ENCODE measurements around the gene FAM181B.

The FAM181B gene

GRCh38 chr11:82765466-82766034 lies 31.9 kb upstream of the FAM181B start:
- no peak overlapping the region for H2BK15ac ChIP-seq (ENCODE audit: low read length)
- no CpG with 5 or more reads among the region's 11 CpGs for WGBS, 2 donors (ENCODE audit: extremely low coverage in 2 of 2, insufficient read length in 2 of 2, insufficient replicate concordance in 1 of 2)
- H2AFZ ChIP-seq (ENCODE audit: low read length): no peak overlapping the region
- no peak overlapping the region for H3K4me2 ChIP-seq (ENCODE audit: insufficient read depth, low read length, poor library complexity, severe bottlenecking)
- H2BK5ac ChIP-seq (ENCODE audit: low read length): no peak overlapping the region
- no peak overlapping the region for H2AK5ac ChIP-seq (ENCODE audit: low read depth, low read length)
- H4K8ac ChIP-seq (ENCODE audit: low read depth, low read length): no peak overlapping the region
- no peaks in the 10 kb centered on the region for H3K79me1 ChIP-seq (ENCODE audit: low read depth, low read length)
- H3K36me3 ChIP-seq (replicated peaks in 1 of 2; ENCODE audit: control insufficient read depth in 2 of 2, insufficient read depth in 2 of 2, low read length in 2 of 2): no peaks in the 10 kb centered on the region
- H3K4me3 ChIP-seq (ENCODE audit: low read length in 2 of 2): no peak overlapping the region
- no peaks in the 10 kb centered on the region for H3K9me3 ChIP-seq (replicated peaks in 1 of 2; ENCODE audit: control insufficient read depth in 2 of 2, insufficient read depth in 1 of 2, low read depth in 1 of 2, low read length in 2 of 2)
- H2BK12ac ChIP-seq (ENCODE audit: low read length): no peak overlapping the region
- no peak overlapping the region for H3K4ac ChIP-seq (ENCODE audit: low read length)
- H3K9ac ChIP-seq (ENCODE audit: low read depth, low read length, poor library complexity): no peak overlapping the region
- H3K27me3 ChIP-seq (ENCODE audit: control insufficient read depth in 3 of 3, insufficient read depth in 3 of 3, low read depth in 1 of 3, low read length in 3 of 3): no peaks in the 10 kb centered on the region
- H3K4me1 ChIP-seq (ENCODE audit: control insufficient read depth in 2 of 2, insufficient read depth in 1 of 2, low read depth in 1 of 2, low read length in 2 of 2): no peaks in the 10 kb centered on the region
- H4K91ac ChIP-seq (ENCODE audit: low read depth, low read length, poor library complexity): no peak overlapping the region
- no peak for DNase-seq (ENCODE audit: low spot score)
- H3K23ac ChIP-seq (ENCODE audit: low read depth, low read length, poor library complexity): no peak overlapping the region
- no peak overlapping the region for H3K18ac ChIP-seq (ENCODE audit: low read length)
- H3K27ac ChIP-seq (replicated peaks; ENCODE audit: low read length): no peak overlapping the region
- no peak overlapping the region for H2BK120ac ChIP-seq (ENCODE audit: low read depth, low read length)
- no peak overlapping the region for H3K14ac ChIP-seq (ENCODE audit: low read length)

GRCh38 chr11:82763167-82763566 lies 29.5 kb upstream of the FAM181B start:
- Histone ChIP-seq H2AFZ (ENCODE audit: low read length) (no peak overlapping the region), H3K9me3 (replicated peaks in 1 of 2; ENCODE audit: control insufficient read depth in 2 of 2, insufficient read depth in 1 of 2, low read depth in 1 of 2, low read length in 2 of 2) (no peaks in the 10 kb centered on the region), H4K91ac (ENCODE audit: low read depth, low read length, poor library complexity) (no peak overlapping the region), H3K18ac (ENCODE audit: low read length) (no peak overlapping the region), H3K23ac (ENCODE audit: low read depth, low read length, poor library complexity) (no peak overlapping the region), H3K4me2 (ENCODE audit: insufficient read depth, low read length, poor library complexity, severe bottlenecking) (no peak overlapping the region), H3K14ac (ENCODE audit: low read length) (no peak overlapping the region), H3K27ac (replicated peaks; ENCODE audit: low read length) (no peak overlapping the region), H3K27me3 (ENCODE audit: control insufficient read depth in 3 of 3, insufficient read depth in 3 of 3, low read depth in 1 of 3, low read length in 3 of 3) (no peaks in the 10 kb centered on the region), H2AK5ac (ENCODE audit: low read depth, low read length) (no peak overlapping the region), H3K79me1 (ENCODE audit: low read depth, low read length) (no peaks in the 10 kb centered on the region), H3K9ac (ENCODE audit: low read depth, low read length, poor library complexity) (no peak overlapping the region), H3K4me1 (ENCODE audit: control insufficient read depth in 2 of 2, insufficient read depth in 1 of 2, low read depth in 1 of 2, low read length in 2 of 2) (no peaks in the 10 kb centered on the region), H2BK12ac (ENCODE audit: low read length) (no peak overlapping the region), H2BK5ac (ENCODE audit: low read length) (no peak overlapping the region), H3K4ac (ENCODE audit: low read length) (no peak overlapping the region), H2BK15ac (ENCODE audit: low read length) (no peak overlapping the region), H4K8ac (ENCODE audit: low read depth, low read length) (no peak overlapping the region), H2BK120ac (ENCODE audit: low read depth, low read length) (no peak overlapping the region), H3K36me3 (replicated peaks in 1 of 2; ENCODE audit: control insufficient read depth in 2 of 2, insufficient read depth in 2 of 2, low read length in 2 of 2) (no peaks in the 10 kb centered on the region), H3K4me3 (ENCODE audit: low read length in 2 of 2) (no peak overlapping the region)
- no peak for DNase-seq (ENCODE audit: low spot score)
- WGBS, 2 donors (ENCODE audit: extremely low coverage in 2 of 2, insufficient read length in 2 of 2, insufficient replicate concordance in 1 of 2): no CpG with 5 or more reads among the region's 1 CpG

GRCh38 chr11:82759649-82760048 lies 26.0 kb upstream of the FAM181B start:
- H3K79me1 ChIP-seq (ENCODE audit: low read depth, low read length): no peaks in the 10 kb centered on the region
- H3K36me3 ChIP-seq (replicated peaks in 1 of 2; ENCODE audit: control insufficient read depth in 2 of 2, insufficient read depth in 2 of 2, low read length in 2 of 2): no peaks in the 10 kb centered on the region
- no peak overlapping the region for H3K4me3 ChIP-seq (ENCODE audit: low read length in 2 of 2)
- no CpG with 5 or more reads among the region's 3 CpGs for WGBS, 2 donors (ENCODE audit: extremely low coverage in 2 of 2, insufficient read length in 2 of 2, insufficient replicate concordance in 1 of 2)
- H2AFZ ChIP-seq (ENCODE audit: low read length): no peak overlapping the region
- peaks cover 0 to 10% (median 0%) of the 10 kb centered on the region in 3 experiments for H3K27me3 ChIP-seq (ENCODE audit: control insufficient read depth in 3 of 3, insufficient read depth in 3 of 3, low read depth in 1 of 3, low read length in 3 of 3)
- no peak overlapping the region for H4K91ac ChIP-seq (ENCODE audit: low read depth, low read length, poor library complexity)
- H3K4me2 ChIP-seq (ENCODE audit: insufficient read depth, low read length, poor library complexity, severe bottlenecking): no peak overlapping the region
- H3K9me3 ChIP-seq (replicated peaks in 1 of 2; ENCODE audit: control insufficient read depth in 2 of 2, insufficient read depth in 1 of 2, low read depth in 1 of 2, low read length in 2 of 2): no peaks in the 10 kb centered on the region
- no peak for DNase-seq (ENCODE audit: low spot score)
- H3K27ac ChIP-seq (replicated peaks; ENCODE audit: low read length): no peak overlapping the region
- no peak overlapping the region for H3K23ac ChIP-seq (ENCODE audit: low read depth, low read length, poor library complexity)
- no peak overlapping the region for H2BK120ac ChIP-seq (ENCODE audit: low read depth, low read length)
- H2BK15ac ChIP-seq (ENCODE audit: low read length): no peak overlapping the region
- no peak overlapping the region for H3K9ac ChIP-seq (ENCODE audit: low read depth, low read length, poor library complexity)
- no peak overlapping the region for H3K18ac ChIP-seq (ENCODE audit: low read length)
- no peak overlapping the region for H3K14ac ChIP-seq (ENCODE audit: low read length)
- peaks cover 0 to 3% of the 10 kb centered on the region in 2 donors for H3K4me1 ChIP-seq (ENCODE audit: control insufficient read depth in 2 of 2, insufficient read depth in 1 of 2, low read depth in 1 of 2, low read length in 2 of 2)
- H4K8ac ChIP-seq (ENCODE audit: low read depth, low read length): no peak overlapping the region
- no peak overlapping the region for H2BK12ac ChIP-seq (ENCODE audit: low read length)
- H2BK5ac ChIP-seq (ENCODE audit: low read length): no peak overlapping the region
- no peak overlapping the region for H2AK5ac ChIP-seq (ENCODE audit: low read depth, low read length)
- H3K4ac ChIP-seq (ENCODE audit: low read length): no peak overlapping the region

- no peak overlapping the region for H3K4me3 ChIP-seq (ENCODE audit: low read length in 2 of 2)
- peaks cover 0 to 17% (median 3%) of the 10 kb centered on the region in 3 experiments for H3K27me3 ChIP-seq (ENCODE audit: control insufficient read depth in 3 of 3, insufficient read depth in 3 of 3, low read depth in 1 of 3, low read length in 3 of 3)
- H3K9me3 ChIP-seq (replicated peaks in 1 of 2; ENCODE audit: control insufficient read depth in 2 of 2, insufficient read depth in 1 of 2, low read depth in 1 of 2, low read length in 2 of 2): no peaks in the 10 kb centered on the region
- no peak overlapping the region for H3K18ac ChIP-seq (ENCODE audit: low read length)
- no peak overlapping the region for H3K4me2 ChIP-seq (ENCODE audit: insufficient read depth, low read length, poor library complexity, severe bottlenecking)
- H3K9ac ChIP-seq (ENCODE audit: low read depth, low read length, poor library complexity): no peak overlapping the region
- H3K4me1 ChIP-seq (ENCODE audit: control insufficient read depth in 2 of 2, insufficient read depth in 1 of 2, low read depth in 1 of 2, low read length in 2 of 2): peaks cover 0 to 3% of the 10 kb centered on the region in 2 donors
- no peak overlapping the region for H4K8ac ChIP-seq (ENCODE audit: low read depth, low read length)
- no peaks in the 10 kb centered on the region for H3K79me1 ChIP-seq (ENCODE audit: low read depth, low read length)
- no peak overlapping the region for H2AFZ ChIP-seq (ENCODE audit: low read length)
- DNase-seq (ENCODE audit: low spot score): no peak
- H2BK15ac ChIP-seq (ENCODE audit: low read length): no peak overlapping the region
- no peak overlapping the region for H3K27ac ChIP-seq (replicated peaks; ENCODE audit: low read length)
- no peak overlapping the region for H2BK12ac ChIP-seq (ENCODE audit: low read length)
- H3K14ac ChIP-seq (ENCODE audit: low read length): no peak overlapping the region
- H2BK120ac ChIP-seq (ENCODE audit: low read depth, low read length): no peak overlapping the region
- no peaks in the 10 kb centered on the region for H3K36me3 ChIP-seq (replicated peaks in 1 of 2; ENCODE audit: control insufficient read depth in 2 of 2, insufficient read depth in 2 of 2, low read length in 2 of 2)
- H4K91ac ChIP-seq (ENCODE audit: low read depth, low read length, poor library complexity): no peak overlapping the region
- no peak overlapping the region for H3K23ac ChIP-seq (ENCODE audit: low read depth, low read length, poor library complexity)
- WGBS, 2 donors (ENCODE audit: extremely low coverage in 2 of 2, insufficient read length in 2 of 2, insufficient replicate concordance in 1 of 2): no CpG with 5 or more reads among the region's 3 CpGs
- no peak overlapping the region for H2BK5ac ChIP-seq (ENCODE audit: low read length)
- no peak overlapping the region for H3K4ac ChIP-seq (ENCODE audit: low read length)
- no peak overlapping the region for H2AK5ac ChIP-seq (ENCODE audit: low read depth, low read length)
These were observed 24.1 kb upstream of the FAM181B start for GRCh38 chr11:82757660-82758357.
